ENCODE results near the gene MEA1.
"Not testable (repeated sequence)": the region's sequence is repeated elsewhere in the genome, so short reads cannot be mapped to it uniquely, and the experiment has no call there.

Gene MEA1

DNA sequence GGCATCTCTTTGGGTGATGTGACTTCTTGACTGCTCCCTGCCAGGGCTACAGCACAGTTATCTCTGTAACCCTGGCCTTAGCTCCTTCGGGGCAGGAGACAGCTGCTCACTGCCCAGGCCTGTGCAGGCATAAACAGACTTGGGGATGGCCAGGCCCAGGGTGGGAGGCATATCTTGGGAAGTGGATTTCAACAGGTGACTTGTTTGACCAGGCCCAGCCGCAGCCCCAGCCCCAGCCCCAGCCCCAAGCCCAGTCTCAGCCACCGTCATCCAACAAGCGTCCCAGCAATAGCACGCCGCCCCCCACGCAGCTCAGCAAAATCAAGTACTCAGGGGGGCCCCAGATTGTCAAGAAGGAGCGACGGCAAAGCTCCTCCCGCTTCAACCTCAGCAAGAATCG, 7.5 kb downstream of the MEA1 start:
- DNase-seq, result no peak

DNA sequence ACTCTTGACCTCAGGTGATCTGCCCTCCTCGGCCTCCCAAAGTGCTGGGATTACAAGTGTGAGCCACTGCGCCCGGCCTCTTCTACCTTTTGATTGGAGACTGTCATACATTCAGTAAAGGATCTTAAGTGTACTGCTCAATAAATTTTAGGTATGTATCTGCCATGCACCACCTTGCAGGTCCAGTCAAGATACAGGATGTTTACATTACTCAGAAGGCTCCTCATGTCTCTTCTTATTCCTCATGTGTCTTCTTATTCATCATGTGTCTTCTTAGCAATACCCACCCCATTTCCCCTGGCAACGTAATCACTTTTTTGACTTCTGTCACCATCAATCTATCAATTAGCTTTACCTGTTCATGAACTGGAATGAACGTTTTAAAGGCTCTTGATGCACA, 7.9 kb downstream of the MEA1 start:
- DNase-seq, result no peak

DNA sequence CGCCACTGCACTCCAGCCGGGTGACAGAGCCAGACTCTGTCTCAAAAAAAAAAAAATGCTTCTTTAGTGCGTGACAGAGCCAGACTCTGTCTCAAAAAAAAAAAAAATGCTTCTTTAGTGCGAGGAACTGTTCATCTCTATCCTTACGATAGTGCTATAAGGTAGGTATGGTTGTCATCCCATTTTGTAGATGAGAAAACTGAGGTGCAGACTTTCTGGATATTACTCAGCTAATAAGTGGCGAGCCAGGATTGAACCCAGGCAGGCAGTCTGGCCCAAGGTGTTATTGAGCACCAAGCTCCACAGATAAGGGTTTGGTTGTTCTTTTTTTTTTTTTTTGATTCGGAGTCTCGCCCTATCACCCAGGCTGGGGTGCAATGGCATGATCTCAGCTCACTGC, 11.9 kb downstream of the MEA1 start:
- DNase-seq, result no peak

DNA sequence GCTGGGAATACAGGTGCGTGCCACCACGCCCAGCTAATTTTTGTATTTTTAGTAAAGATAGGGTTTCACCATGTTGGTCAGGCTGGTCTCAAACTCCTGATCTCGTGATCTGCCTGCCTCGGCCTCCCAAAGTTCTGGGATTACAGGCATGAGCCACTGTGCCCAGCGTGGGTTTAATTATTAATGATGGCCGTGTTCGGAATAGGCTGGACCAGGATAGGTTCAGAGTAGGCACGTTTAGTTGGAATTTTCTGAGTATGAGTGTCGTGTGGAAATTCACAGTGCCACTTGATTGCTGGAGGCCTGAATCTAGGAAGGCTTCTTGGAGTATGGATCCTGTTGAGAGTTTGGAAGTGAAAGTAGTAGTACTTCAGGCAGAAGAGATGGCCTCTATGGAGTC, 15.5 kb downstream of the MEA1 start:
- DNase-seq, result not testable (repeated sequence)

DNA sequence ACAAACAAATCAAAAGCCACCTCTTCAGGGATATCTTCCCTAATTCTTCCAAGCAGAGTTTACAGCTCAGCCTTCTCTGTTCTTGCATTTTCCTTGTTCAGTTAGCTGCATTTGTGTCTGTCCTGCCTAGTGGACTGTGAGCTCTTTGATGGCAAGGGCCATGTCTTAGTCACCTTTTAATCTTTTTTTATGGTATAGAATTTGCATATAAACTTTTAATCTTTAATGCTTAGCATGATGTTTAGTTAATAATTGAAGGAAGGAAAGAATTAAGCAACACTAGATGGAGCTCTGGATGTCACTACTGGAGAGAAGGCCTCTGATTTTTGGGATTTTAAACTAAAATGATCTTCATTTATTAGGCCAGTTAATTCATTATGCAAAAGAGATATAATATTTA, 17.2 kb downstream of the MEA1 start:
- DNase-seq, result no peak

DNA sequence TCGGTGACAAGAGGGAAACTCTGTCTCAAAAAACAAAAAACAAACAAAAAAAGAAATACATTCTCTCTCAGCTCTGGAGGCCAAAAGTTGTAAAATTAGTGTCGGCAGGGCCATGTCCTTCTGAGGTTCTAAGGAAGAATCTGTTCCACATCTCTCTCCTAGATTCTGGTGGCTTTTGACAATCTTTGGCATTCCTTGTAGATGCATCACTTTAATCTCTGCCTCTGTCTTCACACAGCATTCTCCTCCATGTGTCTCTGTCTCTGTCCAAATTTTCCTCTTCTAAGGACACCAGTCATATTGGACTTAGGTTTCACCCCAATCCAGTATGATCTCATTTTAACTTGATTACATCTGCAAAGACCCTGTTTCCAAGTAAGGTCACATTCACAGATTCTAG, 20.3 kb downstream of the MEA1 start:
- no peak for DNase-seq

DNA sequence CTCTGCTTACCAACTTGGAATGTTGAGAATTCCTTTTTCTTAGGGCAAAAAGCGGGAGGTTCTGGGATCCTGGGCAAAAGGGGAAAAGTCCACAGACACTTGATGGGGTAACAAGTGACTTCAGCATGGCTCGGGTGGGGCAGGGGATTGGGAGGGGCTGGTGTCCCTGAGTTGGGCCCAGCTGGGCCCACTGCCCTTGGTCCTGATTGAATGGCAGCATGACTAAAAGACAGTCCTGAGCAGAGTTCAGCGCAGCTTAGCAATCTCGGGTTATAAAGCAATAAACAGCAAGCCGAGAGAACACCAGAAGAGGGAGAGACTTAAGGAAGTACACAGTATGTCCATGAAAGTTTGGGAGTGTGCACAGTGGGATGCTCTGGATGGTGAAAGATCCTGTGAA, 23.8 kb downstream of the MEA1 start:
- DNase-seq, result no peak

DNA sequence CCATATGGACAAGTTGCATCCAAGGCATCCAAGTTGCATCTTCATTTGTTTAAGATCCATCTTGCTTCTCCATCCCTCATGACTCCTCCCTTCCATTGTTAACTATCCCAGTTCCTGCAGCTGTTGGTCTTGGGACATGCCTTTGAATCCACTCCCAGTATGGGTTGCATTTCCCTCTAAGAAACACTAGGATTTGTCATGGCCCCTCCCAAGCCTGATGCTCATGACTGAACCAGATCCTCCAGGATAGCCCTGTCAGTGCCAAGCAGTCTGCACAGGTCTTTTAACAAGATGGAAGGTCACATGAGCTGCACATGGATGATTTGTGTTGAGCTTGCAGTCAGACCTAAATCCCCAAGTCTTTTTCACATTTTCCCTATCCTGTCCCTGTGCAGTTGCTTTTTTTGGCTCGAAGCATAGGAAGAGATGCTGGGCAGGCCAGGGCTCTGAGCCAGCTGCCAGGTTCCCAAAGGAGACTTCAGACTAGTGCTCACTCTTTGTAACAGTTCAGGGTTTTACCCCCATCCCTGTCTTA, 25.2 kb downstream of the MEA1 start:
- DNase-seq, result no peak

DNA sequence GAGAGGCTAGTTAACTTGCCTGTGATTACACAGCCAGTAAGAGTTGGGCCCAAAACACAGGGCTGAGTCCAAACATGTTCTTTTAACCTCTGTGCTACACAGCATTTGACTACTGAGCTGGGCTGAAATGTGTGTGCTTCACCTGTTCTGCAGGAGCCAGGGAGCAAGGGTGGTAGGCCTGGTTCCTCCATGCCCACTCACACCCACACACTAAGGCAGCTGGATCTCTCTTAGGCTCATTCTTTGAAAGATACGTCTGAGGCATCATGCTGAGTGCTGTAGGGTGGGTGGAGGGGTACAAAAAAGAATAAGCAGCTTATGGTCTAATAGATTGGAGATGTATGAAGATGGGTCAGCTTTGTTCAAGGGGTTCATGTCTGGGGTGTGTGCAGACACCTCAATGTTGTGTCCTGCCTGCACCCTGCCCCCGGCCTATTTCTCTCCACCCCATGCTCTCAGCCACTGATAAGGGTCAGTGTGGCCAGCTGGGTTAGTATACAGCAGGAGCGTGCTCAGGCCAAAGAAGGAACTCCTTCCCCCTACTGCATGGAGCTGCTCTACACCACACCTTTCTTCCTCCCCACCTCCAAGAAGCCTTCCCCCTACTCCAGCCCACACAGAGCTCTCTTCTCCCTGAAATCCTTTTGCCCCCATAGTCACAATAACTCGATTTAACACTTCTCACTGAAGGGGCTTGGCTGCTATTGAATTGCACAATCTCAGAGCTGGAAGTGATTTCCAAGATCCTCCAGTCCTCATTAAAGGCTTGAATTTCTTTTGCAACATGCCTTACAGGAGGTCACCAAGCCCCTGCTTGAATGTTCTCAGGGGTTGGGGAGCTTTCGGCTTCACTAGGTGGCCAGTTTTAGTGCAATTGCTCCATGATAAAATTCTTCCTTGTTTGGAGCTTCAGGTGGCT, 26.0 kb downstream of the MEA1 start:
- no peak for DNase-seq

DNA sequence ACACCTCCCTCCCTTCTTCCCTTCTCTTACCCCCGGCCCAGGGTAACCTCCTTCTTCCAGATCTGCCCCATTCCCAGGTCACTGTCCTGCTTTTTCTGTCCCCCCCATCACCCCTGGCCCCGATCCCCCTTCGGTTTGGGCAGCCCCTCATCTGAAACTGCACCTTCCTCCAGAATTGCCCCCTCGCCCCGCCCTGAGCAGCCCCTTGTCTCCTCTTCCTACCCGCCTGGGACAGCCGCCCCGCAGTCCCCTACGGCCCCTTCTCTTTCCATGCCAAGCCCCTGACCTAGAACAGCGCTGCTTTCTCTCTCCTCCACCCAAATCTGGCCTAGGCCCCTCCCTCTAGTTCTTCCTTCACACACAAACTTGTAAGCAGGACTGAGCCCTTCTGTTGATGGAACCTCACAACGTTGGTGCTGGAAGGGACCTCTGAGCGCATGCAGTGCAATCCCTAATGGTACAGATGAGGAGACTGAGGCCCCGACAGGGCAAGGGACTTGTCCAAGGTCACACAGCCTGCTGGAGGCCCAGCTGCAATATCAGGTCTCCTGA, 28.7 kb downstream of the MEA1 start:
- DNase-seq, result no peak

DNA sequence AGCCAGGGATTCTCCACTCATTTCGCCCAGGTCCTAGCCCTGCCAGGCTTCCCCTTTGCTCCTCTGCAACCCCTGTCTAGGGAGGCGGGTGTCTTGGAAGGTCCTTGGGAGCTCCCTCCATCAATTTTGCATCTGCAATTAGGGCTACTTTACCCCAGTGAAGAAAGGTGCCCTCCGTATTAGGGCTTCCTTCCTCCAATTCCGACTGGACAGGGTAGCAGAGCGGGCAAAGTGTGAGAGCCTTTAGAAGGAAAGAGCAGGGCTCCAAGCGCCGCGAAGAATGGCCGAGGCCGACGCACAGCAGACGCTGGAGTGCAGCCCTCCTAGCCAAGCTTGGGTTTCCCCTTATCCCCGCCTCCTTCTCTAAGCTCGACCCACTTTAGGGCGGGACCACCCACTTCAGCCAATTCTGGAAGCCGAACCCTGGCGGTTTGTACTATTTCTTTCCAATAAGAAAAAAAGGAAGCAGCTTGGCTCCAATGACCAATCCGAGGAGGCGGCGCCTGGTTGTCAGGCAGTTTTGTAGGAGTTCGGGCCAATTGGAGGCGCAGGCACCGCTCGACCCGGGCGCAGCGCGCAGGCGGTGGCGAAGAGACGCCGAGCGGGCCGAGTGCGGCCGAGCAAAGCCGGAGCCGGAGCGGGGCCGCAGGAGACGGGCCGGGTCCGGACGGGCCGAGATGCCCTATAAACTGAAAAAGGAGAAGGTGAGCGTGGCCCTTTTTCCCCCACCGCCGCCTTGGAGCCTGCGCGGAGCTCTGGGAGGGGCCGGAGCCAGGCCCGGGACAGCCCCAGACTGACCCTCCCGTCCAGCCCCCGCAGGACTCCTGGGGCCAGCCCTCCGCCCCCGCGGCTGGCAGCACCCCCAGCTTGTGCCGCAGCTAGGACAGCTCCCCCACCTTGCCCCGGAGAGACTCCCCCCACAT, 29.5 kb downstream of the MEA1 start, which contains the start of gene PPP2R5D:
Gene PPP2R5D (plus strand): TSS at position 570 of the 923 bp plus-strand sequence. CDS start 108 bp downstream, at position 678.
- DNase-seq, result peak; percentile 97

DNA sequence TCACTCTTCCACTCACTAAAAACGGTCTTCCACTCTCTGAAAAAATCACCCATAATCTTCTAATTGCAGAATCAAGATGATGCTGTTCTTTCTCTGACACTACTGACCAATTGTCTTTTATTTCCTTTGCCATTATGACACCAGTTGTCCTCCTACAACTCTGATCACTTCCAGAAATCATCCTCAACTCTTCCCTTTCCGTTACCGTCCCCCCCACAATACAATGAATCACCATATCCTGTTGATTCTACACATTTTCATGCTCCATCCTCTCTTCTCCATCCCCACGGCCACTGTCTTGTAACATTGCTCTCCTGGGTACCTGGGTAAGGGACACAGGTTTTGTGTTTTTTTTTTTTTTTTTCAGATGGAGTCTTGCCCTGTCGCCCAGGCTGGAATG, 31.9 kb downstream of the MEA1 start:
- no peak for DNase-seq

DNA sequence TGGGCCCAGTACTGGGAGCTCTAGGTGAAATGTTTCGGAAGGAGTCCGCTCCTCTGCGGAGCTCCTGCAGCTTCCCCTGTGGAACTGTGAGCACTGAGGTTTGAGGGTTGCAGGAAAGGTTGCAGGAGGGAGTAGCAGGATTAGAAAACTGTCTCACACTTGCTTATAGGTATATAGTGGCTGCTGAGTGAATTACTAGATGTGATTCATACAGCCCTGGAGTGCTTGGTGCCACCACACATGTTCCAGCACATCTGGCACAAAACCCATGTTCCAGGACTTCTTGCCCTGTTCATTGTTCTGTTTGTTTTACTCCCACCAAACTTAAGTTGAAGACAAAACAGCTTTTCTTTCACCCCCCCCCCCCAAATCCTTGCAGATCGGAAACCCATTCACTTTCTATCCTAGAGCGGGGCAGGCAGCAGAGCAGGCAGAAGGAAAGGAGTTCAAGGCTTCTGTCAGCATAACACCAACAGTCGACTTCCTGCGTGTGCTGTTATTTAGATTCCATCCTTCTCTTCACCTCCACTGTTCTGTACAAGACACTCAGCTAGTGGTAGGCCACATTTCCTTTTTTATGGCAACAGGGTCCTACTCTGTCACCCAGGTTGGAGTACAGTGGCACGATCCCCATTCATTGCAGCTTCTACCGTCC, 34.1 kb downstream of the MEA1 start:
- no peak for DNase-seq

DNA sequence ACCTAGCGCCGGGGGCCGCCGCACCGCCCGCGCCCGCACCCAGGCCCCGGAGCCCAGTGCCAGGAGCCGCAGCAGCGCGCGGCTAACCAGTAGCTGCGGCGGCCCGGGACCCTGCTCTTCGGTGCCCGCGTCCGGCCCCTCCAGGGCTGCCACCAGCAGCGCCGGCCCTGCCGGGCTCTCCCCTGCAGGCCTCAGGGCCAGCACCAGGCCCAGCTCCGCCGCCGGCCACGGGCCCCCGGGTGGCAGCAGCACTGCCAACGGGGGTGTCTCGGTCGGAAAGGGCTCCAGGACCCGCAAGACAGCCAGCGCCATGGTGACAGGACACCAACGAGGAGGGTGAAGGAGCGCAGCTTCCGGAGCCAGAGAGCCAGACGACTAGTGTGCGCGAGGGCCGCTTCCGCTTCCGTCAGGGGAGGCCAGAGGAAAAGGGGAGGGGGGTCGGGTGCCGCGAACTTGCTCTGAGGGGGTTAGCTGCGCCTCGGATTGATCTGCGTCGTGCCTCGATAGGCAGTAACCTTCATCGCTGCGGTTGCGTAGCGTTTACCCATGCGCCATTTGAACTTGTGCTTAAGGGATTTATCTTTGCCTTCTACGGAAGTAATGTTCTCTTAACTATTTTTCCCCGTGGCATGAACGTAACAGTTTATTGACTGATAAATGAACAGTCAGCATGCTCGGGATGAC, 34.8 kb downstream of the MEA1 start, which contains the start of gene PEX6:
Gene PEX6 (minus strand): TSS at position 343 of the 684 bp plus-strand sequence. CDS start 31 bp downstream, at position 312.
- DNase-seq, result peak; percentile 85

DNA sequence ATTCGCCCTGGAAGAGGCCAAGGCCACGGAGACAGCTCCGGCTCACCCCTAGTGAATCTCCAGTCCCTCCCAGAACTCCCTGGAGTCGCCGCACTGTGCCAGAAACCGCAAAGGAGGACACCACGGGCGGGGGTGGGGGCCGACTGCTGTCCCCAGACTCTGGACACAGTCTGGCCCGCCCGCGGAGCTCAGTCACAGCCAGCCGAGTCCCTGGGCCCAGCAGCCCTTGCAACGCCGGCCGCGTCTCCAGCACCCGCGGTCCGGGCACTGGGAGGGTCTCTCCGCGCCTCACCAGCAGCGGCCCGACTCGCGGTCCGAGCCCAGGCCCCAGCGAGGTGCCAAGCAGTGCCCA, 35.3 kb downstream of the MEA1 start:
- DNase-seq, result no peak

DNA sequence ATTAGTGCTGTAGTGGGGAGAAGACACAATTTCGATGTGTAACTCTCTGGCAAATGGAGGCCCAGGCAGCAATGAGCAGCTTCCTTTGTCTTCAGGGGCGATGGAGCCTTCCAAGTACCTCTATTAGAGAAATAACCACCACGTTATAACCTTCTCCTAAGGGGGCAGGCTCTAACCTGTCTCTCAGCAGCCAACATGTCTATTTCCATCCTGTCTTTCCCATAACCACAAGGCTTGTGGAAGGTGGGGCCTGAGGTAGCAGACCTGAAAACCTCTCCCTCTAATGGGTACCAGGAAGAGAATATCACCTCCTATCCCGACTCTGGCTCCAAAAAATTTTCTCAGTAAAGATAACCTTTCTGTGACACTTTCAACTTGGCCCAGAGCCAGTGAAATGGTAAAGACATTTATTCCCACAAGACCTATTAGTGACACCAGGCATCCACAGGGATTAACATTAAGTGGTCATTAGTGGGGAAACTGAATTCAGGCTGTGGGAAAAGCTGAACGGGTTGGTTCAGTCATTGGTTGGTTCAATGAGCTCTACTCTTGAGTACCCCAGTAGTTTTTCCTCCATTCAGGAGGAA, 38.7 kb downstream of the MEA1 start:
- no peak for DNase-seq

DNA sequence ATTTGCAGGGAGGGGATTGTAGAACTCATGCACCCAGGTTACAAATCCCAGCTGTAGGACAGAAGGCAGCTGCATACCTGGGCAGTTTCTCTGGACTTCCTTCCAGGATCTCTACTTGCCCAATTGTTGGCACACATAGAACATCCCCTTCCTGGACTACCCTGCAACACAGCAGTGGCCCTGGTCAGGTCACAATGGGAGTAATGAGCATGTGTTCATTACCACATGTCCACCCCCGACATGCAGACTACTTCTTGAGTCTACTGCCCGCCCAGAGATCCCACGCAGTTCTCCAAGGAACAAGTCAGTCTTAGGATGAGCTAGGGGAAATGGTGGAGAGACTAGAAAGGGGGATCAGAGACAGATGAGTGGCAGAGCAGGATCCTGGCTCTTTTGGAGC, 39.8 kb downstream of the MEA1 start:
- no peak for DNase-seq

DNA sequence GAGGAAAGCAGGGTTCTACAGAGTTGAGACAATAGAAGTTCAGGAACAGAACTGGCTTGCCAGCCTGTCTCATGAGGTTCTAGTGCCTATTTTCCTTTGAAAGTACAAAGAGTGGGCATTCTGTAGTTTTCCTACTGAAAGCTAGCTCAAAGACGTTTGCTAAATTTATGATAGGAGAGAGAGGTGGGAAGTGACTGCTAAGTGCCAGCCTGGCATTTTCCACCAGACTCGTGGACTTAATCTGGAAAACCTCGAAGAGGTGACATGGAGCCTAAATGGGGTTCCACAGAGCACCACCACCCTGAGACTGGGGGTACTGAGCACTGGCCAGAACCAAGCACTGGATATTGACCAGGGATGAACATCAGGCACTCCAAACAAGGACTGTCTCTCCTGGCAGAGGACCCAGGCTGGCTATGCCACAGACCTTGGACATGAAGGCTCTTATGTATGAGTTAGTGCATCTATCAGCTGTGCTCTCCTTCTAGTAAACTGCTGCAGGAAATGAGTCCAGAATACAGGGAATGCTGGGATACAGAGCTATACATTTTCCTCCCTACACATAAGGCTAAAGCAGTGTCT, 41.9 kb downstream of the MEA1 start:
- no peak for DNase-seq

DNA sequence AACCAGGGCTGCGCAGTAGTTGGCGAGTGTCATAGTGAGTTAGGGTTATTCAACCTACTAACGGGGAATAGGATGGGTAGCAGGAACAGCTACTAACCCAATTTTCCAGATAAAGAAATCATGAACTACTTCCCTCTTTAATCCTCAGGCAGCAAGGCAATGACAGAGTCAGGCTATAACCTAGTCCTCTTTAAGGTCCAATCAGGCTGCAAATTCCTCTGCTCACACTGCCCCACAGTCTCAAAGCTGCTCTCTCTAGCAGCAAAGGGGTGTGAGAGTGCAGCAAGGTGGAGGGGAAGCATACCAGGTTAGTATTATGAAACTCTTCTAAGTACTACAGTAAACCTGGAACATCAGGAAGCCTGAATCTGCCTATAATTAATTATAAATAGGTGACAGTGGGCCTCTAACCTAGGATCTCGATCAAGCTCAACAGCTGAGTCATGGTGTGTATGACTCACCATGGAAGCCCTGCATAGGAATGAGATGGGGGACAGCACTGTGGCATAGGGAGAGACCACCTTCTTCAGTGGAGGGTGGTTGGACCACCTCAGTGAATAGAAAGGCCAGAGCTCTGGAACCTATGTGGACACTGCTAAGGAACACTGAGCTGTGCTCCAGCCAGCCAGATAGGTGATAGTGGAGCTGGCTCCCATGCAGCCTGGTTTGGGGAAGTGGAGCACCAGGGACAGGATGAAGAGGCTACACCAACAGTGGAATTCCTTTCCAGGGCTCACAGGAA, 42.7 kb downstream of the MEA1 start:
- DNase-seq, result no peak

DNA sequence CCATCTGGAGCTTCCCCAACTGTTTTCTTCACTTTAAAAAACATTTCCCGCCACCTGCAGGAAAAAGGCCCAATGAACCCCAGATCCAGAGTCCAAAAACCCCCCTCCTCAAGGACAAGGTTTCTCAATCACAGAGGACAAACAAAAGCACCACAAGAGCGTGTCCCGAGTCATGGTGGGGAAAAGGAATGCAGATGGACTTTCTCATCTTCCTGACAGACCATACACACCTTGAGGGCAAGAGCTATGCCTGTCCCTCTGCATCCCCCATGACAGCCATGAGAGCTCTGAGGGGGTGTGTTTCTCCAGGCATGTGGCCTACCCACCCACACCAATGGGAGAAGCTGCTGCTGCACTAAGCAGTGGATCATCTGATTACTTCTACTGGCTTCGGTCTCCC, 43.8 kb downstream of the MEA1 start:
- DNase-seq, result no peak

Measured in NCI-H1694 (cell line).